ENCODE measurements around the gene PLEK.

PLEK gene

GRCh38 chr2:68411397-68412126 lies 46.5 kb downstream of the PLEK start:
- DNase-seq (ENCODE audit: low read depth), result no peak
- no peak overlapping the region for H3K4me3 ChIP-seq (ENCODE audit: low read depth, low read length)

- DNase-seq (ENCODE audit: low read depth), result no peak
These were observed 47.2 kb downstream of the PLEK start for GRCh38 chr2:68412127-68412819.

GRCh38 chr2:68413466-68413865 lies 48.4 kb downstream of the PLEK start:
- H3K4me3 ChIP-seq (ENCODE audit: low read depth, low read length), result no peak overlapping the region
- no peak for DNase-seq (ENCODE audit: low read depth)

More at GRCh38 chr2:68412127-68412819, 47.2 kb downstream of the PLEK start:
- no peak overlapping the region for H3K4me3 ChIP-seq (ENCODE audit: low read depth, low read length)

GRCh38 chr2:68414452-68414851 lies 49.4 kb downstream of the PLEK start:
- DNase-seq (ENCODE audit: low read depth), result no peak
- H3K4me3 ChIP-seq (ENCODE audit: low read depth, low read length), result no peak overlapping the region

- no peak overlapping the region for H3K4me3 ChIP-seq (ENCODE audit: low read depth, low read length)
- no peak for DNase-seq (ENCODE audit: low read depth)
These were observed 49.8 kb downstream of the PLEK start for GRCh38 chr2:68414876-68415275.

GRCh38 chr2:68415521-68415920 lies 50.4 kb downstream of the PLEK start:
- no peak overlapping the region for H3K4me3 ChIP-seq (ENCODE audit: low read depth, low read length)
- DNase-seq (ENCODE audit: low read depth), result no peak

- DNase-seq (ENCODE audit: low read depth), result no peak
- no peak overlapping the region for H3K4me3 ChIP-seq (ENCODE audit: low read depth, low read length)
These were observed 51.1 kb downstream of the PLEK start for GRCh38 chr2:68416081-68416675.

- no peak overlapping the region for H3K4me3 ChIP-seq (ENCODE audit: low read depth, low read length)
- no peak for DNase-seq (ENCODE audit: low read depth)
These were observed 52.8 kb downstream of the PLEK start for GRCh38 chr2:68417926-68418325.

GRCh38 chr2:68418419-68418818 lies 53.3 kb downstream of the PLEK start:
- no peak overlapping the region for H3K4me3 ChIP-seq (ENCODE audit: low read depth, low read length)
- no peak for DNase-seq (ENCODE audit: low read depth)

GRCh38 chr2:68418855-68419254 lies 53.8 kb downstream of the PLEK start:
- DNase-seq (ENCODE audit: low read depth), result no peak
- H3K4me3 ChIP-seq (ENCODE audit: low read depth, low read length), result no peak overlapping the region

GRCh38 chr2:68420254-68420910 lies 55.3 kb downstream of the PLEK start:
- no peak overlapping the region for H3K4me3 ChIP-seq (ENCODE audit: low read depth, low read length)
- no peak for DNase-seq (ENCODE audit: low read depth)

GRCh38 chr2:68423966-68424650 lies 59.0 kb downstream of the PLEK start:
- H3K4me3 ChIP-seq (ENCODE audit: low read depth, low read length), result no peak overlapping the region
- no peak for DNase-seq (ENCODE audit: low read depth)

- no peak for DNase-seq (ENCODE audit: low read depth)
- H3K4me3 ChIP-seq (ENCODE audit: low read depth, low read length), result no peak overlapping the region
These were observed 60.4 kb downstream of the PLEK start for GRCh38 chr2:68425503-68425902.

- no peak overlapping the region for H3K4me3 ChIP-seq (ENCODE audit: low read depth, low read length)
- DNase-seq (ENCODE audit: low read depth), result no peak
These were observed 61.4 kb downstream of the PLEK start for GRCh38 chr2:68426446-68426845.

- H3K4me3 ChIP-seq (ENCODE audit: low read depth, low read length), result no peak overlapping the region
- no peak for DNase-seq (ENCODE audit: low read depth)
These were observed 61.9 kb downstream of the PLEK start for GRCh38 chr2:68426848-68427579.

GRCh38 chr2:68428126-68428525 lies 63.0 kb downstream of the PLEK start:
- H3K4me3 ChIP-seq (ENCODE audit: low read depth, low read length), result no peak overlapping the region
- no peak for DNase-seq (ENCODE audit: low read depth)

- no peak for DNase-seq (ENCODE audit: low read depth)
- H3K4me3 ChIP-seq (ENCODE audit: low read depth, low read length), result no peak overlapping the region
These were observed 63.7 kb downstream of the PLEK start for GRCh38 chr2:68428746-68429145.

GRCh38 chr2:68429311-68429826 lies 64.3 kb downstream of the PLEK start:
- DNase-seq (ENCODE audit: low read depth), result no peak
- H3K4me3 ChIP-seq (ENCODE audit: low read depth, low read length), result no peak overlapping the region

All from skeletal muscle cell (primary cell).